ENCODE measurements around the gene LPIN1. TPM values are rescaled to one million over a fixed set of nuclear protein-coding genes. Genes with fewer than 3 reads are reported as not detected.

Gene LPIN1
- total and polyA plus RNA-seq, 2 experiments from 2014 or later: 34.5 to 35.3 TPM

DNA sequence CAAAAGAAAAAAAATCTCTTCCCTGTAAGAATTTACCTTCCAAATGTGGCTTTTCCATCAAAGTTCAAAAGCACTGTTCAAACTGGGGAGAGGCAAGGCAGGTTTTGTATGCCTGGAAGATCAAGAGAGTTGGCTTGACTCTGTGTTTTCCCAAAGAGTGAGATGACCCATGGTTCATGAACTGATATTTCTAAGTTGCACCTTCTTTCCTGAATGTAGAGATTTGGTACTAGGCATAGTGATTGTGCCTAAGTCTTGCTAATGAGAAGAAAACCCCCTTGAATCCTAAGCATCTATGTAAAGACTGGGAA is 23.4 kb upstream of the LPIN1 start:
- Histone ChIP-seq H3K4me3 (no peak overlapping the region), H3K9me2 (replicated peaks; ENCODE audit: insufficient read depth) (no peaks in the 10 kb centered on the region), H3K4me2 (no peak overlapping the region), H3K79me2 (no peaks in the 10 kb centered on the region), H3K27me3 (no peaks in the 10 kb centered on the region), H4K20me1 (ENCODE audit: insufficient read depth, poor library complexity, severe bottlenecking) (no peaks in the 10 kb centered on the region), H3K4me1 (ENCODE audit: insufficient read depth) (peaks cover 3% of the 10 kb centered on the region), H3K9me3 (ENCODE audit: low read depth) (no peaks in the 10 kb centered on the region), H3K36me3 (replicated peaks; ENCODE audit: insufficient read depth, low read depth) (no peaks in the 10 kb centered on the region), H3K27ac (no peak overlapping the region), H2AFZ (no peak overlapping the region)
- TF ChIP-seq, protein P1, sequence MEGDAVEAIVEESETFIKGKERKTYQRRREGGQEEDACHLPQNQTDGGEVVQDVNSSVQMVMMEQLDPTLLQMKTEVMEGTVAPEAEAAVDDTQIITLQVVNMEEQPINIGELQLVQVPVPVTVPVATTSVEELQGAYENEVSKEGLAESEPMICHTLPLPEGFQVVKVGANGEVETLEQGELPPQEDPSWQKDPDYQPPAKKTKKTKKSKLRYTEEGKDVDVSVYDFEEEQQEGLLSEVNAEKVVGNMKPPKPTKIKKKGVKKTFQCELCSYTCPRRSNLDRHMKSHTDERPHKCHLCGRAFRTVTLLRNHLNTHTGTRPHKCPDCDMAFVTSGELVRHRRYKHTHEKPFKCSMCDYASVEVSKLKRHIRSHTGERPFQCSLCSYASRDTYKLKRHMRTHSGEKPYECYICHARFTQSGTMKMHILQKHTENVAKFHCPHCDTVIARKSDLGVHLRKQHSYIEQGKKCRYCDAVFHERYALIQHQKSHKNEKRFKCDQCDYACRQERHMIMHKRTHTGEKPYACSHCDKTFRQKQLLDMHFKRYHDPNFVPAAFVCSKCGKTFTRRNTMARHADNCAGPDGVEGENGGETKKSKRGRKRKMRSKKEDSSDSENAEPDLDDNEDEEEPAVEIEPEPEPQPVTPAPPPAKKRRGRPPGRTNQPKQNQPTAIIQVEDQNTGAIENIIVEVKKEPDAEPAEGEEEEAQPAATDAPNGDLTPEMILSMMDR (IDR thresholded peaks at IDR 0.05; ENCODE audit: poor library complexity): no peak
- no peak for TF ChIP-seq EZH2phosphoT487 (IDR thresholded peaks at IDR 0.05; ENCODE audit: low read depth, severe bottlenecking, unreplicated experiment)
- TF ChIP-seq EZH2 (IDR thresholded peaks at IDR 0.05; ENCODE audit: borderline replicate concordance): no peak
- DNase-seq (ENCODE audit: low spot score): no peak

DNA sequence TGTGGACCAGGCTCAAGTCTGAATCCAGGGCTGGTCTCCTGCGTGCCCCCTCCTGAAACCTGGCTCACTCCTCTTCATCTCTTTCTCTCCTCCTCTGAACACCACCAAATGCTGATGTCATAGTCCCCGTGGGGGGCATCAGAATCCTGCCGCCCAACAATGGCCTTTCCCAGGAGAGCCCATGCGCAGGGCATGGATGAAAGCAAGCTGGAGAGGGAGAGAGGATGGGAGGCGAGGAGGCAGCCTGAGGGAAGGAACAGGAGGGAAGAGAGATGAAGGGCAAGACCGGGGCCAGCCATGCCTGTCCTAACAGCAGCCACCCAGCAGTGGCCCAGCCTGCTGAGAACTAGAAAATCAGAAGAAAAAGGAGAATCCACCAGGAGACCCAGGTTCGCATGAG is 22.3 kb upstream of the LPIN1 start:
- H3K79me2 ChIP-seq: no peaks in the 10 kb centered on the region
- no peaks in the 10 kb centered on the region for H3K4me1 ChIP-seq (ENCODE audit: insufficient read depth)
- H3K9me2 ChIP-seq (replicated peaks; ENCODE audit: insufficient read depth): no peaks in the 10 kb centered on the region
- H4K20me1 ChIP-seq (ENCODE audit: insufficient read depth, poor library complexity, severe bottlenecking): no peaks in the 10 kb centered on the region
- no peak for DNase-seq (ENCODE audit: low spot score)
- 93% methylated on average over 7 of the region's 7 CpGs for WGBS (ENCODE audit: low lambda C conversion rate, missing lambda C conversion rate)
- no peak overlapping the region for H3K27ac ChIP-seq
- H3K4me3 ChIP-seq: no peak overlapping the region
- no peak overlapping the region for H2AFZ ChIP-seq
- no peaks in the 10 kb centered on the region for H3K27me3 ChIP-seq
- TF ChIP-seq, protein P1 (IDR thresholded peaks at IDR 0.05; ENCODE audit: poor library complexity): no peak
- TF ChIP-seq EZH2 (IDR thresholded peaks at IDR 0.05; ENCODE audit: borderline replicate concordance) (no peak), EZH2phosphoT487 (IDR thresholded peaks at IDR 0.05; ENCODE audit: low read depth, severe bottlenecking, unreplicated experiment) (no peak)
- H3K4me2 ChIP-seq: no peak overlapping the region
- H3K9me3 ChIP-seq (ENCODE audit: low read depth): no peaks in the 10 kb centered on the region
- H3K36me3 ChIP-seq (replicated peaks; ENCODE audit: insufficient read depth, low read depth): no peaks in the 10 kb centered on the region

DNA sequence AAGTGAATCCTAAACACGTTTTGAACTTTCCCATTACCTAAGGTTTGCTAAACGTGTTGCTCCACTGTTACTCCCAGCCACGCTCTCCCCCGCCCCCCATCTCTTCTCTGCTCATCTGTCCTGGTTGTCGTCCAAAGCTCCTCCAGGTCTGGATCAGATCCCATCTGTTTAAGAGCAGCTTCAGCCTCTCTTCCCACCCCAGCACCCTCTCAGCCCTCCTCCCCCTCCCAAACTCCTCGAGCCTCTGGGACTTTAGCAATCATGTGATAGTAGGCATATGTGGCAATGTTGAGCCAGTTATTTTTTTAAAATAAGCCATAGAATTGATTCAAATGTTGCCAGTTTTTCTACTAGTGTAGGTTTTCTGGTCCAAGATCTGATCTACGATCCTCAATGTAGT is 20.0 kb upstream of the LPIN1 start:
- TF ChIP-seq, protein P1 (IDR thresholded peaks at IDR 0.05; ENCODE audit: poor library complexity): no peak
- TF ChIP-seq EZH2 (IDR thresholded peaks at IDR 0.05; ENCODE audit: borderline replicate concordance) (no peak), EZH2phosphoT487 (IDR thresholded peaks at IDR 0.05; ENCODE audit: low read depth, severe bottlenecking, unreplicated experiment) (no peak)
- H4K20me1 ChIP-seq (ENCODE audit: insufficient read depth, poor library complexity, severe bottlenecking): no peaks in the 10 kb centered on the region
- no peaks in the 10 kb centered on the region for H3K36me3 ChIP-seq (replicated peaks; ENCODE audit: insufficient read depth, low read depth)
- no peak overlapping the region for H2AFZ ChIP-seq
- no peaks in the 10 kb centered on the region for H3K79me2 ChIP-seq
- no peak for DNase-seq (ENCODE audit: low spot score)
- H3K4me3 ChIP-seq: no peak overlapping the region
- 51% methylated on average over 7 of the region's 7 CpGs for WGBS (ENCODE audit: low lambda C conversion rate, missing lambda C conversion rate)
- no peaks in the 10 kb centered on the region for H3K27me3 ChIP-seq
- no peaks in the 10 kb centered on the region for H3K9me2 ChIP-seq (replicated peaks; ENCODE audit: insufficient read depth)
- no peak overlapping the region for H3K4me2 ChIP-seq
- no peak overlapping the region for H3K27ac ChIP-seq
- no peaks in the 10 kb centered on the region for H3K9me3 ChIP-seq (ENCODE audit: low read depth)
- H3K4me1 ChIP-seq (ENCODE audit: insufficient read depth): no peaks in the 10 kb centered on the region
